ENCODE results near the gene GJB4. TPM values are rescaled to one million over a fixed set of nuclear protein-coding genes. Genes with fewer than 3 reads are reported as not detected.

The GJB4 gene
- total RNA-seq, 1 experiment from 2014 or later = not detected

DNA sequence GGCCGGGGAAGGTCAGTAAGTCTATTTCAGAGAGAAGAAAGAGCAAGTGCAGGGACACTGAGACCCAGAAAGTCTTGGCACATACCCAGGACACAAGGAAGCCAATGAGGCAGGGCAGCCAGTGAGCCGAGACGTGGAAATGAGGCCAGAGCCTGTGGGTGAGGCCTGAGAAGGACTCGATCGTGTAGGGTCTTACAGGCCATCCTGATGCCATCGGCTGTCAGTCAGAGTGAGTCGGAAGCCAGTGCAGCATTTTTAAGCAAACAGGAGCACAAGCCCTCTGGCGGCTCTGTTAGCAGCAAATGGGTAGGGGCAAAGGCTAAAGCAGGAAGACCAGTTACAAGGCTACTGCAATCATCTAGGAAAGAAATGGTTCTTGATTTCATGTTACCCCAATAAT, 15.4 kb downstream of the GJB4 start:
- CTCF ChIA-PET = no interaction called here
- BruUV-seq (replicated peaks) = no TSS peak
- no peak overlapping the region for H3K4me3 Mint-ChIP-seq (ENCODE audit: unreplicated experiment)

GRCh38 chr1:34776911-34777310, 17.4 kb downstream of the GJB4 start:
- no peaks in the 10 kb centered on the region for H3K4me1 Mint-ChIP-seq (ENCODE audit: low read depth, unreplicated experiment)
- DNase-seq = no peak
- H3K9me3 ChIP-seq = no peaks in the 10 kb centered on the region
- H3K4me3 Mint-ChIP-seq (ENCODE audit: unreplicated experiment) = no peak overlapping the region
- intact Hi-C loops (cut with micrococcal nuclease; ENCODE audit: unreplicated experiment) = no loop called here
- H3K9me3 Mint-ChIP-seq (ENCODE audit: unreplicated experiment) = no peaks in the 10 kb centered on the region
- no peak overlapping the region for H3K27ac Mint-ChIP-seq (ENCODE audit: unreplicated experiment)
- POLR2A ChIA-PET = no interaction called here
- CTCF ChIA-PET = no interaction called here
- H3K36me3 ChIP-seq (ENCODE audit: control insufficient read depth, insufficient read depth, low read length) = no peaks in the 10 kb centered on the region
- H3K36me3 Mint-ChIP-seq (ENCODE audit: insufficient read depth, unreplicated experiment) = no peaks in the 10 kb centered on the region
- BruUV-seq (replicated peaks) = no TSS peak
- no peak for TF ChIP-seq CTCF (IDR thresholded peaks at IDR 0.05; ENCODE audit: insufficient read depth in 1 of 2, low read depth in 1 of 2, low read length in 1 of 2, severe bottlenecking in 1 of 2, unreplicated experiment in 1 of 2)
- H3K27me3 ChIP-seq (replicated peaks; ENCODE audit: control insufficient read depth, insufficient read depth, low read length) = no peaks in the 10 kb centered on the region
- no peak overlapping the region for H3K4me3 ChIP-seq (ENCODE audit: low read depth, low read length)
- peaks cover 3% of the 10 kb centered on the region; the same call in 1 of the 2 replicates for H3K4me1 ChIP-seq
- H3K27me3 Mint-ChIP-seq (ENCODE audit: insufficient read depth, unreplicated experiment) = peaks cover 3% of the 10 kb centered on the region

More for the DNA sequence above, 15.4 kb downstream of the GJB4 start:
- H3K27me3 ChIP-seq (replicated peaks; ENCODE audit: control insufficient read depth, insufficient read depth, low read length) = no peaks in the 10 kb centered on the region
- H3K4me3 ChIP-seq (ENCODE audit: low read depth, low read length) = no peak overlapping the region
- Mint-ChIP-seq H3K36me3 (ENCODE audit: insufficient read depth, unreplicated experiment) (no peaks in the 10 kb centered on the region), H3K9me3 (ENCODE audit: unreplicated experiment) (no peaks in the 10 kb centered on the region), H3K4me1 (ENCODE audit: low read depth, unreplicated experiment) (no peaks in the 10 kb centered on the region), H3K27ac (ENCODE audit: unreplicated experiment) (no peak overlapping the region), H3K27me3 (ENCODE audit: insufficient read depth, unreplicated experiment) (peaks cover 3% of the 10 kb centered on the region)
- H3K9me3 ChIP-seq = no peaks in the 10 kb centered on the region
- DNase-seq = no peak
- TF ChIP-seq CTCF (IDR thresholded peaks at IDR 0.05; ENCODE audit: insufficient read depth in 1 of 2, low read depth in 1 of 2, low read length in 1 of 2, severe bottlenecking in 1 of 2, unreplicated experiment in 1 of 2) = no peak
- intact Hi-C loops (cut with micrococcal nuclease; ENCODE audit: unreplicated experiment) = no loop called here
- POLR2A ChIA-PET = no interaction called here
- no peaks in the 10 kb centered on the region for H3K36me3 ChIP-seq (ENCODE audit: control insufficient read depth, insufficient read depth, low read length)
- no peaks in the 10 kb centered on the region for H3K4me1 ChIP-seq

- peaks cover 5% of the 10 kb centered on the region; the same call in 1 of the 2 replicates for H3K4me1 ChIP-seq
- Mint-ChIP-seq H3K4me3 (ENCODE audit: unreplicated experiment) (no peak overlapping the region), H3K4me1 (ENCODE audit: low read depth, unreplicated experiment) (no peaks in the 10 kb centered on the region), H3K27me3 (ENCODE audit: insufficient read depth, unreplicated experiment) (peaks cover 3% of the 10 kb centered on the region), H3K27ac (ENCODE audit: unreplicated experiment) (no peak overlapping the region), H3K36me3 (ENCODE audit: insufficient read depth, unreplicated experiment) (no peaks in the 10 kb centered on the region), H3K9me3 (ENCODE audit: unreplicated experiment) (no peaks in the 10 kb centered on the region)
- no peak for TF ChIP-seq CTCF (IDR thresholded peaks at IDR 0.05; ENCODE audit: insufficient read depth in 1 of 2, low read depth in 1 of 2, low read length in 1 of 2, severe bottlenecking in 1 of 2, unreplicated experiment in 1 of 2)
- no peaks in the 10 kb centered on the region for H3K9me3 ChIP-seq
- intact Hi-C loops (cut with micrococcal nuclease; ENCODE audit: unreplicated experiment) = no loop called here
- no peak overlapping the region for H3K4me3 ChIP-seq (ENCODE audit: low read depth, low read length)
- no TSS peak for BruUV-seq (replicated peaks)
- ChIA-PET CTCF (no interaction called here), POLR2A (no interaction called here)
- no peaks in the 10 kb centered on the region for H3K36me3 ChIP-seq (ENCODE audit: control insufficient read depth, insufficient read depth, low read length)
- no peaks in the 10 kb centered on the region for H3K27me3 ChIP-seq (replicated peaks; ENCODE audit: control insufficient read depth, insufficient read depth, low read length)
- no peak for DNase-seq
Observed at GRCh38 chr1:34777519-34778321, 18.2 kb downstream of the GJB4 start.

Measured in Caco-2 (cell line).